Fibroblast of lung (primary cell): ENCODE data around the gene PAM. TPM values are rescaled to one million over a fixed set of nuclear protein-coding genes. Genes with fewer than 3 reads are reported as not detected.

Source experiments
- DNase-seq, 2 donors: peaks; one replicate each; pipeline versions ENCODE4 v3.0.0 to v3.0.0-alpha.2; 2010; ENCODE audit warnings: low read depth in 2 of 2
- H2AFZ ChIP-seq: 2 replicates; pipeline ENCODE4 v1.5.1; 2012; ENCODE audit warnings: low read length, control low read depth, inconsistent platforms
- H3K27ac ChIP-seq: 2 replicates; pipeline ENCODE4 v1.5.1; 2011; ENCODE audit warnings: low read length, control low read depth; ENCODE audit not compliant: insufficient read depth
- H3K27me3 ChIP-seq: 2 replicates; pipeline ENCODE4 v1.5.1; 2011; ENCODE audit warnings: mild to moderate bottlenecking, low read length; ENCODE audit not compliant: control insufficient read depth, insufficient read depth
- H3K36me3 ChIP-seq: 2 replicates; pipeline ENCODE4 v1.5.1; 2011; ENCODE audit warnings: low read length; ENCODE audit not compliant: control insufficient read depth, insufficient read depth
- H3K4me1 ChIP-seq: 2 replicates; pipeline ENCODE4 v1.5.1; 2011; ENCODE audit warnings: low read length; ENCODE audit not compliant: control insufficient read depth, insufficient read depth; ENCODE audit errors: extremely low read depth
- H3K4me2 ChIP-seq: 2 replicates; pipeline ENCODE4 v1.5.1; 2011; ENCODE audit warnings: low read length, control low read depth; ENCODE audit not compliant: insufficient read depth; ENCODE audit errors: extremely low read depth
- H3K4me3 ChIP-seq, 4 experiments: fragments of 200-600 bp in 1 of 4; sonication (generic) in 1 of 4; replicated peaks in 1 of 4; 2 replicates each; pipeline ENCODE4 v1.5.1; 2011 to 2016; ENCODE audit warnings: low read length in 4 of 4, low read depth in 3 of 4, mild to moderate bottlenecking in 3 of 4, control low read depth in 2 of 4, inconsistent platforms in 1 of 4, mixed read lengths in 1 of 4; ENCODE audit not compliant: insufficient read depth in 1 of 4; ENCODE audit errors: control extremely low read depth in 1 of 4
- H3K79me2 ChIP-seq: 2 replicates; pipeline ENCODE4 v1.5.1; 2012; ENCODE audit warnings: mild to moderate bottlenecking, low read length, inconsistent platforms; ENCODE audit not compliant: control insufficient read depth, insufficient read depth
- H3K9ac ChIP-seq: 2 replicates; pipeline ENCODE4 v1.5.1; 2011; ENCODE audit warnings: mild to moderate bottlenecking, low read length, control low read depth; ENCODE audit not compliant: insufficient read depth
- H3K9me3 ChIP-seq: 2 replicates; pipeline ENCODE4 v1.5.1; 2012; ENCODE audit warnings: low read depth, low read length; ENCODE audit not compliant: control insufficient read depth, insufficient read depth
- H4K20me1 ChIP-seq: 2 replicates; pipeline ENCODE4 v1.5.1; 2011; ENCODE audit warnings: low read length; ENCODE audit not compliant: control insufficient read depth, insufficient read depth; ENCODE audit errors: extremely low read depth
- EZH2 ChIP-seq: IDR thresholded peaks from 2 replicates; pipeline ENCODE4 v1.5.1; 2012; ENCODE audit warnings: low read length, control low read depth, mild to moderate bottlenecking; ENCODE audit errors: missing control alignments
- polyA plus RNA-seq, 2 donors: library from polyadenylated mRNA; depleted of rRNA in 1 of 2; stranded (reverse) in 1 of 2; unstranded in 1 of 2; fragments of >200 nt; gene quantifications; 2 replicates each; pipeline ENCODE4 v1.2.1, GENCODE V29; 2011 to 2012; ENCODE audit warnings: missing spikeins in 1 of 2
- total RNA-seq: library from RNA; depleted of rRNA; stranded (reverse); fragments of >200 nt; gene quantifications from 2 replicates; pipeline ENCODE4 v1.2.1, GENCODE V29; 2014
- TF ChIP-seq, protein P1 (sequence below), 2 donors: IDR thresholded peaks in 1 of 2; conservative IDR thresholded peaks in 1 of 2; 1 replicate in 1 of 2; 2 replicates in 1 of 2; pipeline ENCODE4 v1.5.1; 2011 to 2012; ENCODE audit warnings: low read length in 2 of 2, control low read depth in 1 of 2, inconsistent platforms in 1 of 2, low read depth in 1 of 2, mild to moderate bottlenecking in 1 of 2

Gene PAM
- total and polyA plus RNA-seq, 2 donors (not counting 1 experiment from before 2014, with no cell fraction given): 404 to 405 TPM

DNA sequence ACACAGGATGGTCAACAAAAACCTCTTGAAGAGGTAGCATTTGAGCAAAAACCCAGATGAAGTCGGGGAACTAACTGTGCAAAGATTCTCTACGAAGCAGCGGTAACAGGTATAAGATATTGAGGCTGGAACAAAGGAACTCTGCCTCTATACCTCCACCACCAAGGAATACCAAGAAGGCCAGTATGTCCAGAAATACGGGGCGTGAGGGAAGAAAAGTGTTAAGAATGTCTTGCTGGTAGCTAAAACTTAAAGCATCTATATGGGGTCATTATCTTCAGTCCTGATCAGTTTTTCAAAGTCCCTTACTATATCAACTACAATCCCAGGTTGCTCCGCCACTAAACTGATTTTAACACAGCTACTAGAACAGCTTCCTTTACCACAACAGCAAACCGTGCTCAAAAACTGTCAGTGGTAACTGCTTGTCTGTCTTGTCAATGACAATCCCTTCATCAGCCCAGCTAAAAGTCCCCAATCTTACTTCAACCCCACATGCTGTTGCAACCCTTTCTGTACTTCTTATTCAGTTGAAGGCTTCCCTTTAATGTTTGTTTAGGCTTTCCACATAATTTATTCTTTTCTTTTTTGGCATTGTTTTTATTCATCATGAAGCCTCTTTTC, 9.4 kb downstream of the PAM start:
- no peaks in the 10 kb centered on the region for H3K27me3 ChIP-seq
- DNase-seq: no peak
- no peak overlapping the region for H3K4me3 ChIP-seq
- H3K9me3 ChIP-seq: no peaks in the 10 kb centered on the region
- no peak overlapping the region for H3K27ac ChIP-seq
- no peaks in the 10 kb centered on the region for H3K36me3 ChIP-seq
- peaks cover 8% of the 10 kb centered on the region for H3K4me1 ChIP-seq
- TF ChIP-seq EZH2: no peak
- TF ChIP-seq, protein P1, sequence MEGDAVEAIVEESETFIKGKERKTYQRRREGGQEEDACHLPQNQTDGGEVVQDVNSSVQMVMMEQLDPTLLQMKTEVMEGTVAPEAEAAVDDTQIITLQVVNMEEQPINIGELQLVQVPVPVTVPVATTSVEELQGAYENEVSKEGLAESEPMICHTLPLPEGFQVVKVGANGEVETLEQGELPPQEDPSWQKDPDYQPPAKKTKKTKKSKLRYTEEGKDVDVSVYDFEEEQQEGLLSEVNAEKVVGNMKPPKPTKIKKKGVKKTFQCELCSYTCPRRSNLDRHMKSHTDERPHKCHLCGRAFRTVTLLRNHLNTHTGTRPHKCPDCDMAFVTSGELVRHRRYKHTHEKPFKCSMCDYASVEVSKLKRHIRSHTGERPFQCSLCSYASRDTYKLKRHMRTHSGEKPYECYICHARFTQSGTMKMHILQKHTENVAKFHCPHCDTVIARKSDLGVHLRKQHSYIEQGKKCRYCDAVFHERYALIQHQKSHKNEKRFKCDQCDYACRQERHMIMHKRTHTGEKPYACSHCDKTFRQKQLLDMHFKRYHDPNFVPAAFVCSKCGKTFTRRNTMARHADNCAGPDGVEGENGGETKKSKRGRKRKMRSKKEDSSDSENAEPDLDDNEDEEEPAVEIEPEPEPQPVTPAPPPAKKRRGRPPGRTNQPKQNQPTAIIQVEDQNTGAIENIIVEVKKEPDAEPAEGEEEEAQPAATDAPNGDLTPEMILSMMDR (conservative IDR thresholded peaks at IDR 0.05 in 1 of 2, IDR thresholded peaks at IDR 0.05 in 1 of 2; ENCODE audit: low read depth in 1 of 2, low read length in 2 of 2): no peak
- no peaks in the 10 kb centered on the region for H4K20me1 ChIP-seq
- peaks cover 30% of the 10 kb centered on the region for H3K79me2 ChIP-seq
- no peak overlapping the region for H3K4me2 ChIP-seq
- no peak overlapping the region for H2AFZ ChIP-seq
- no peak overlapping the region for H3K9ac ChIP-seq

DNA sequence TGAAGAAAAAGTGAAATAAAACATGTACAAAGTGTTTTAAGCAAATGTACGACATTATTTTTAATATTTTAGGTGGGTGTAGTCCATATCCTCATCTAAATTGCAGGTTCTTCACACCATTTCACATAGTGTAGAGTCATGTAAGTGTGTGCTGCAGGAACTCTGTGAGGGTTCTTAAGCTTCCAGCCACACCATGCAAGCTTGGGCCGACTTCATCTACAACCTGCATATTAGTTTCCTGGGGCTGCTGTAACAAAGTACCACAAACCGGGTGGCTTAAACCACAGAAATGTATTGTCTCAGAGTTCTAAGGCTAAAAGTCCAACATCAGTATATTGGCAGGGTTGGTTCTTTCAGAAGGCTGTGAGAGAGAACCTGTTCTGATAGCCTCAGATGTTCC, 10.2 kb downstream of the PAM start:
- Histone ChIP-seq H2AFZ (no peak overlapping the region), H4K20me1 (no peaks in the 10 kb centered on the region), H3K36me3 (no peaks in the 10 kb centered on the region), H3K27ac (no peak overlapping the region), H3K4me3 (no peak overlapping the region), H3K4me2 (no peak overlapping the region), H3K79me2 (peaks cover 25% of the 10 kb centered on the region), H3K4me1 (peaks cover 8% of the 10 kb centered on the region), H3K9ac (no peak overlapping the region), H3K27me3 (no peaks in the 10 kb centered on the region), H3K9me3 (no peaks in the 10 kb centered on the region)
- DNase-seq: no peak
- TF ChIP-seq, protein P1 (conservative IDR thresholded peaks at IDR 0.05 in 1 of 2, IDR thresholded peaks at IDR 0.05 in 1 of 2; ENCODE audit: low read depth in 1 of 2, low read length in 2 of 2): no peak

DNA sequence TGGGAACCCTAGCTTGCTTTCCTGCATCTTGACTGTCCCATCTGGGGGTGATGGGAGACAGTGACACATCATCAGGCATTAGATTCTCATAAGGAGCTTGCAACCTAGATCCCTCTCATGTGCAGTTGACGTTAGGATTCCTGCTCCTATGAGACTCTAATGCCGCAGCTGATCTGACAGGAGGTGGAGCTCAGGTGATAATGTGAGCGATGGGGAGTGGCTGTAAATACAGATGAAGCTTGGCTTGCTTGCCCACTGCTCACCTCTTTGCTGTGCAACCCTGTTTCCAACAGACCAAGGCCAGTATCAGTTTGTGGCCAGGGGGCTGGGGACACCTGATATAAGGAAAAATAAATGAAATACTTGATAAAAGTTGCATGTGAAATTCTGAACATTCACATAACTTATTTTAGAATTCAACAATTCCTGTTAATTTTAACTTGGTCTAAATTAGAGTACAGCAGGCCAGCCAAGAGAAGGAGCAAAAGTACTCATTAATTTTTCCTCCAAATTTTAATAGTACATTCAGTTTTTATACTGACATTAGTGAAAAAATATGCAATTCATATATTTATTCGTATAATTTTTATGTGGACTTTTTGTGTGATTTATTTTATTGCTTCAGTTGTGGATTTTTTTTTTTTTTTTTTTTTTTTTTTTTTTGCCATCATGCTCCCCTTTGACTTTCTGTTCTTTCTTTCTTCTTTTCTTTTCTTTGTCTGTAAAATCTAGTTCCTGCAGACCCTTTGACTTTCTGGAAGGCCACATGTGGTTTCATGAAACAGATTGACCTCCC, 11.4 kb downstream of the PAM start:
- H3K27ac ChIP-seq: no peak overlapping the region
- no peak overlapping the region for H3K4me2 ChIP-seq
- no peaks in the 10 kb centered on the region for H3K9me3 ChIP-seq
- H3K4me1 ChIP-seq: peaks cover 2% of the 10 kb centered on the region
- H3K79me2 ChIP-seq: peaks cover 22% of the 10 kb centered on the region
- no peak for DNase-seq
- no peaks in the 10 kb centered on the region for H3K27me3 ChIP-seq
- H4K20me1 ChIP-seq: no peaks in the 10 kb centered on the region
- no peak overlapping the region for H3K9ac ChIP-seq
- no peak overlapping the region for H3K4me3 ChIP-seq
- no peak overlapping the region for H2AFZ ChIP-seq
- no peaks in the 10 kb centered on the region for H3K36me3 ChIP-seq
- no peak for TF ChIP-seq EZH2
- TF ChIP-seq, protein P1 (conservative IDR thresholded peaks at IDR 0.05 in 1 of 2, IDR thresholded peaks at IDR 0.05 in 1 of 2; ENCODE audit: low read depth in 1 of 2, low read length in 2 of 2): no peak
